ENCODE measurements around the gene LCOR. TPM values are rescaled to one million over a fixed set of nuclear protein-coding genes. Genes with fewer than 3 reads are reported as not detected.

Gene LCOR
- total and polyA plus RNA-seq, 2 experiments from 2014 or later, result 9.1 to 14.8 TPM

- H3K4me2 ChIP-seq (ENCODE audit: unreplicated experiment), result no peak overlapping the region
- no peaks in the 10 kb centered on the region for H4K20me1 ChIP-seq (ENCODE audit: insufficient read depth)
- H3K79me2 ChIP-seq (ENCODE audit: insufficient read depth), result no peaks in the 10 kb centered on the region
- no peak overlapping the region for H2AFZ ChIP-seq
- in situ Hi-C loops (cut with MboI), result no loop called here
- peak; percentile 44 for DNase-seq
- no peaks in the 10 kb centered on the region for H3K9me2 ChIP-seq (ENCODE audit: insufficient read depth)
- H3K27ac ChIP-seq, result no peak overlapping the region
- no peak overlapping the region for H3K4me3 ChIP-seq
- TF ChIP-seq EZH2phosphoT487 (IDR thresholded peaks at IDR 0.05; ENCODE audit: insufficient read depth, low read depth) (no peak), EZH2 (IDR thresholded peaks at IDR 0.05; ENCODE audit: insufficient read depth, poor library complexity, severe bottlenecking) (no peak)
- no peaks in the 10 kb centered on the region for H3F3A ChIP-seq (ENCODE audit: insufficient read depth)
- H3K4me1 ChIP-seq (ENCODE audit: insufficient read depth), result no peaks in the 10 kb centered on the region
- H3K9ac ChIP-seq, result no peak overlapping the region
- no peaks in the 10 kb centered on the region for H3K27me3 ChIP-seq (replicated peaks; ENCODE audit: insufficient read depth)
- H3K36me3 ChIP-seq (ENCODE audit: low read depth), result no peaks in the 10 kb centered on the region
- H3K9me3 ChIP-seq (ENCODE audit: low read depth), result no peaks in the 10 kb centered on the region
- 77 to 79% methylated on average over 14 of the region's 14 CpGs for WGBS, 2 experiments (ENCODE audit: low coverage in 1 of 2, low lambda C conversion rate in 2 of 2, missing lambda C conversion rate in 2 of 2)
Observed at GRCh38 chr10:96998329-96998888, 166.3 kb downstream of the LCOR start.

GRCh38 chr10:96999337-96999736 lies 167.2 kb downstream of the LCOR start:
- Histone ChIP-seq H3K36me3 (ENCODE audit: low read depth) (no peaks in the 10 kb centered on the region), H3K4me1 (ENCODE audit: insufficient read depth) (no peaks in the 10 kb centered on the region), H3F3A (ENCODE audit: insufficient read depth) (no peaks in the 10 kb centered on the region), H3K27ac (no peak overlapping the region), H3K9me3 (ENCODE audit: low read depth) (no peaks in the 10 kb centered on the region), H3K79me2 (ENCODE audit: insufficient read depth) (no peaks in the 10 kb centered on the region), H3K9me2 (ENCODE audit: insufficient read depth) (no peaks in the 10 kb centered on the region), H3K4me2 (ENCODE audit: unreplicated experiment) (no peak overlapping the region), H3K9ac (no peak overlapping the region), H3K4me3 (no peak overlapping the region), H4K20me1 (ENCODE audit: insufficient read depth) (no peaks in the 10 kb centered on the region), H2AFZ (no peak overlapping the region), H3K27me3 (replicated peaks; ENCODE audit: insufficient read depth) (no peaks in the 10 kb centered on the region)
- no peak for TF ChIP-seq EZH2phosphoT487 (IDR thresholded peaks at IDR 0.05; ENCODE audit: insufficient read depth, low read depth)
- no peak for TF ChIP-seq EZH2 (IDR thresholded peaks at IDR 0.05; ENCODE audit: insufficient read depth, poor library complexity, severe bottlenecking)
- in situ Hi-C loops (cut with MboI), result no loop called here
- WGBS, 2 experiments (ENCODE audit: low coverage in 1 of 2, low lambda C conversion rate in 2 of 2, missing lambda C conversion rate in 2 of 2), result 77 to 78% methylated on average over 4 of the region's 4 CpGs
- DNase-seq, result no peak

- Histone ChIP-seq H3K9me3 (ENCODE audit: low read depth) (no peaks in the 10 kb centered on the region), H3K4me3 (no peak overlapping the region), H3K4me1 (ENCODE audit: insufficient read depth) (no peaks in the 10 kb centered on the region), H3K79me2 (ENCODE audit: insufficient read depth) (no peaks in the 10 kb centered on the region), H3K9ac (no peak overlapping the region), H3K9me2 (ENCODE audit: insufficient read depth) (no peaks in the 10 kb centered on the region), H4K20me1 (ENCODE audit: insufficient read depth) (no peaks in the 10 kb centered on the region), H3K36me3 (ENCODE audit: low read depth) (no peaks in the 10 kb centered on the region), H3K27ac (no peak overlapping the region), H3K4me2 (ENCODE audit: unreplicated experiment) (no peak overlapping the region), H3F3A (ENCODE audit: insufficient read depth) (no peaks in the 10 kb centered on the region), H2AFZ (no peak overlapping the region), H3K27me3 (replicated peaks; ENCODE audit: insufficient read depth) (no peaks in the 10 kb centered on the region)
- WGBS, 2 experiments (ENCODE audit: low coverage in 1 of 2, low lambda C conversion rate in 2 of 2, missing lambda C conversion rate in 2 of 2), result 89 to 90% methylated on average over 4 of the region's 4 CpGs
- no peak for DNase-seq
- no peak for TF ChIP-seq EZH2 (IDR thresholded peaks at IDR 0.05; ENCODE audit: insufficient read depth, poor library complexity, severe bottlenecking)
- no peak for TF ChIP-seq EZH2phosphoT487 (IDR thresholded peaks at IDR 0.05; ENCODE audit: insufficient read depth, low read depth)
- in situ Hi-C loops (cut with MboI), result no loop called here
Observed at GRCh38 chr10:96999987-97000386, 167.9 kb downstream of the LCOR start.

- 87 to 89% methylated on average over 23 to 24 of the region's 25 CpGs for WGBS, 2 experiments (ENCODE audit: low coverage in 1 of 2, low lambda C conversion rate in 2 of 2, missing lambda C conversion rate in 2 of 2)
- Histone ChIP-seq H3F3A (ENCODE audit: insufficient read depth) (no peaks in the 10 kb centered on the region), H3K4me2 (ENCODE audit: unreplicated experiment) (no peak overlapping the region), H3K36me3 (ENCODE audit: low read depth) (no peaks in the 10 kb centered on the region), H3K27me3 (replicated peaks; ENCODE audit: insufficient read depth) (no peaks in the 10 kb centered on the region), H3K9me2 (ENCODE audit: insufficient read depth) (no peaks in the 10 kb centered on the region), H3K4me1 (ENCODE audit: insufficient read depth) (no peaks in the 10 kb centered on the region), H4K20me1 (ENCODE audit: insufficient read depth) (no peaks in the 10 kb centered on the region), H3K4me3 (no peak overlapping the region), H3K27ac (no peak overlapping the region), H3K9ac (no peak overlapping the region), H2AFZ (no peak overlapping the region), H3K79me2 (ENCODE audit: insufficient read depth) (no peaks in the 10 kb centered on the region), H3K9me3 (ENCODE audit: low read depth) (no peaks in the 10 kb centered on the region)
- in situ Hi-C loops (cut with MboI), result no loop called here
- DNase-seq, result no peak
- TF ChIP-seq EZH2phosphoT487 (IDR thresholded peaks at IDR 0.05; ENCODE audit: insufficient read depth, low read depth) (no peak), EZH2 (IDR thresholded peaks at IDR 0.05; ENCODE audit: insufficient read depth, poor library complexity, severe bottlenecking) (no peak)
Observed at GRCh38 chr10:97000487-97001182, 168.5 kb downstream of the LCOR start.

Measured in GM23248 (cell line).